GM18907 (cell line): ENCODE results near the gene CACNA2D2.

Experiments
- ATAC-seq: cut with Tn5 transposase; IDR thresholded peaks from one replicate; pipeline ENCODE4 v1.9.1; 2021; ENCODE audit warnings: mild to moderate bottlenecking, moderate library complexity; ENCODE audit not compliant: unreplicated experiment

Gene CACNA2D2

DNA sequence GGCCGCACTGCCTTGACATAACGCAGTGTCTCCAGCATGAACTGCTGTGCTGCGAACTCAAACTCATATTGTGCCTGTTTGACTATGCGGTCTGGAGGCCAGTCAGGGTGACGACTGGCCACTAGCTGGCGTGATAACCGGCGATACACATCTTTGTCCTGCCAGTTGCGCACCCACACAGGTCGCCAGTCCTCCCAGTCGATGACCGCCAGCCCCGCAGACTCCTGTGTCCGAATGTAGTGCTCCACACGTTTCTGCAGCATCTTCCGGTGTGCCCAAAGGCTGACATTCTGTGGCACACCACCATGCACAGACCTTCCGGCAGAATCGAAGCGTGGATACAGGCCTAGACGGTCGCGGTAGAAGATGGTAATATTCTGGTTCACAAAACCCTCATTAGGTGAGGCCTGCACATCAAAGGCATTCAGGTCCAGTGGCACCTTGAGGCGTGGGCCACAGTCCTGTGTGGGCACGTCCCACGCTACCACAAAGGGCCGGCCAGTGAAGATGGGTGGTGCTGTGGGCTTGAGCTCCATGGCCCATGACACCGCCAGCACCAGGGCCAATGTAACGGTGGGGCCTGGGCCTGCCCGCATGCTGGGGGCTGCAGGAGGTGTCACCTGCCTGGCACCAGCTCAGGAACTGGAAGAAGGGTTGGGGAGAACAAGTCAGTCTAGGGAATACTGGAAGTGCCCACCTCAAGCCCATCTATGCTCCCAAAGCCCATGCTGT lies 183.4 kb downstream of the CACNA2D2 start:
- ATAC-seq = no peak

DNA sequence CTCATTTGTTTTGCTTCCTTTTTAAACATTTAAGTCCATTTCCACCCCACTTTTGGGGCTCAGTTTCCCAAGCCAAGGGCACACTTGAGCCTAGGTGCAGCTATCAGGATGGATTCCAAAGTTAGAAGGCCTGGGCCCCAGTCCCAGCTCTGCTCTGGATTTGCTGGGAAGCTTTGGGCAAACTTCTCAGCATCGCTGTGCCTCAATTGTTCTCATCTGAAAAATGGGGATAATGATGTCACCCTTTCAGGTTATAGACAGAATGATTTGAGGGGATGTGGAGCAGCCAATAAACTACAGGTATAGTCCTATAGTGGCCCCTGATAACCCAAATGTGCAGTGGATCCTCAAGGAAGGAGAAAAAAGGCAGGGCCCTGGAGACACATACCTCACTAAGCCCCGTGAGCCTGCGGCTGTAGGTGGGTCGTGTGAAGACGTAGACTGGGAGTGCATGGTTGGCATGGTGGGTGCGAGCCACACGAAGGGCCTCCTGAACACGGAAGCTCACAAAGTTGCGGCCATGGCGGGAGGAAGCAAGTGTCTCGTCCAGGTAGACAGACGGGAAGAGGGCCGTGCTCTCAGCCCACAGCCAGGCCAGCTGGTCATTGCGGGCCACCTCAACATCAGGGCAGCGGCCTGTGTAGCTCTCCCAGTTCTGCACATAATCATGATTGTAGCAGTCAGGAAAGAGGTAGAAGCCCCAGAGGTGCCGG lies 184.1 kb downstream of the CACNA2D2 start:
- no peak for ATAC-seq

DNA sequence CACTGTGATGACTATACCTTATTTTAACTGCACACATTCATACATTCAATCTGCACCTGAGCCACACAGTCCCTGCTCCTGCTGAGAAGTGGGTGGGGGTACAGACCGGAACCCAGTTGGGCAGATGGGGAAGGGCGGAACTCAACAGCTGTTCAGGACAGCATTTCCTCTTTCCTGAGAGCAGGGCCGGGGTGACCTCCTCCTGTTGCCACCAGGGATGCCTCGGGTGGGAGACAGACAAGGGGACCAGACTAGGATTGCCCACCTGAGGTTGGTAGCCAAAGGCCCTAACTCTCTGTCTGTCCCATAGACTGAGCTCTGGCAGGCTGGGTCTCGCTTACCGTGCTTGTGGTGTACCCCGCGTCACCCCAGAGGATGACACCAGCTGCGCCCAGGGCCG lies 184.8 kb downstream of the CACNA2D2 start:
- ATAC-seq = no peak

DNA sequence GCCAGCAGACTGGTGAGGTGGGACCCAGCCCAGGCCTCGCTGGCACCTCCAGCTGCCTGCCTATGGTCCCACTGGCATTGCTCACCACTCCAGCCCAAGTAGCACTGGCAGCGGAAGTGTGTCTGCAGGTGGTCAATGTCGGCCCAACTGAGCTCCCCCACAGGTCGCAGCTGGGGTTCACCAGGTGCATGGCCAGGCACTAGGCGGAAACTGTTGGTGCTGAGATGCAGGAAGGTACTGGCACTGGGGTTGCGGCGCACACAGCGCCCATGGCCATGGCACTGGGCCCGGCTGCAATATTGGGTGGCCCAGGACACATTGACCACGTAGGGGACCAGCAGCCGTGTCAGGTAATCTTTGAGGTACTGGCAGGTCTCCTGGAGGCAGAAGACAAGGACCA lies 185.3 kb downstream of the CACNA2D2 start:
- no peak for ATAC-seq

DNA sequence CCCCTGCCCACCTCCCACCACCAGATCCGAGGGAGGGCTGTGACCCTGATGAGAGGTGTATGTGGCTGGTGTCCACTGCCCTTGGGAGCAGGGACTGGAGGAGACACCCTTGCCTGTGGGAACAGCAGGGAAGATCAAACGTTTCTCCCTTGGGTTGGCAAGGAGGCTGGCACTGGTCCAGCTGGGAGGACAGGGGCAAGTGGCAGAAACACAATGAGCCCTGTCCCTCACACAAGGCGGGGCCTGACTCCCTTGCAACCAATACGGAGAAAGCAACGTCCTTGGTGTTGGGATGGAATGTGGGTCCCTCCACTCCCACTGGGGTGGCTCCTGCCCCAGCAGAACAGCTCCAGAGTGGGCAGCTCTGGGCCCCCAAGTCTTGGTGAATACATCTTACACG lies 186.1 kb downstream of the CACNA2D2 start:
- ATAC-seq = no peak

DNA sequence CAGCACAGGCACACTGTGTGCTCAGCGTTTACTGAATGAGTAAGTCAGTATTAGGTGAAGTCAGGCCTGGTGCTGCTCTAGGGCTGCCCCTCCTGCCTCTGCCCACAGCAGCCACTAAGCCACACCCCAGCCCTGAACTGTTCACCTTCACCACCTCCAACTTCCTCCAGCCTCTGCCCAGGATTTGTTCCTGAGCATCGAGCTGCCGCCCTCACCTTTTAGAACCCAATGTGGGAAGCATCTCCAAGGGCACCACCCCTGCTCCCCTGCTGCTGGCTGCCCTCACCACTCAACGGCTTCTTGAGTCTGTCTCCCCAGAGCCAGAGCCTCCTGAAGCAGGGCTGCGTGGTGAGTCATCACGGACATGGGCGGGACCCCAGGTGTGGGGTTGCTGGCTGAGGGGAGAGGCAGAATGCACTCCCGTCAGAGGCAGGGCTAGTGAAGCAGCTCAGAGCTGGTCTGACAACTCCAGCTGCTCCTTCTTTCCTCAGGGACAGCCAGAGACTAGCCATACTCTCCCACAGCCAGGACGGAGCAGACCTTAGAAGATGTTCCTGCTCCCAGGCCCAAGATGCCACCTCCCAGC lies 186.7 kb downstream of the CACNA2D2 start:
- no peak for ATAC-seq

DNA sequence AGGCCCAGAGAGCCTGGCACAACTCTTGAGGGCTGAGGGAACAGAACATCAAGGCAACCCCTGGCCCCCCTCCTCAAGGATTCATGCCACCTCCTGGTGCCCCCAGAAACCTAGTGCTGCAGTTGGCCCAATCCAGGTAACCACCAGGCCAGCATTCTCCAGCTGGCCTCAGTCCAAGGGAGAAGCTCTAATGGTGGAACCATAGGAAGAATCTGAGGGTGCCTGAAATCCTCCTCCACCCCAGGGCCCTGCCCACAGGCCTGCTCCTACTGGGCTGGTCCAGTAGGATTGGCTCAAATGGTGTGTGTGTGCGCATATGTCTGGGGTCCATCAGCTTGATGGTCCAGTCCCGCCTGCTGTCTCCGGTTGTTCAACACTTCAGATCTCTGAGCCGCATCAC lies 188.6 kb downstream of the CACNA2D2 start:
- ATAC-seq = no peak

DNA sequence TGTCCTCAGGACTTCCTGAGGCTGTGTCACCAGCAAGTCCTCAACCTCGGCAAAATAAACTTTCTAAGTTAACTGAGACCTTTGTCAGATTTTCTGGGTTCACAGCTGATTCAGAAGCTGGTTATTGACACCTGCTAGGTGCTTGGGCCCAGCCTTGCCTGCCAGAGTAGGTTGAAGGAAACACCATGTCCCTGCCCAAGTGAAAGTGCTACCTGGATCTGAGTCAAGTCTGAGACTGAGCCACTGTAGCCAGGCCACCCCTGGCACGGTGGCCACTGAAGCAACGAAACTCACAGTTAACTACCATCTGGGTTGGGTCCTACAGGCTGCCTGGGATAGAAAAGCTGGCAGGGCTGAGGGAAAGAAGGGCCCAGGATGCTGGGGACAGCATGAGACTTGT lies 189.1 kb downstream of the CACNA2D2 start:
- no peak for ATAC-seq
